ENCODE data around the gene DNMT1. TPM values are rescaled to one million over a fixed set of nuclear protein-coding genes. Genes with fewer than 3 reads are reported as not detected.
"Not testable (repeated sequence)": the region's sequence is repeated elsewhere in the genome, so short reads cannot be mapped to it uniquely, and the experiment has no call there.

The DNMT1 gene
- total RNA-seq, 8 experiments from 2014 or later, result 16.9 to 92.4 (median 37.4) TPM

GRCh38 chr19:10217085-10217484, 22.3 kb upstream of the DNMT1 start:
- WGBS, 10 experiments, result 21 to 100% (median 86%) methylated on average over 1 to 4 of the region's 9 CpGs; no CpG with 5 or more reads in 2 of the 10 experiments
- in situ Hi-C loops (cut with MboI; ENCODE audit: low pct_unique_long_range_greater_than_20kb in 2 of 9, low sequenced_read_pairs in 9 of 9, unreplicated experiment in 9 of 9), result no loop called here
- Histone ChIP-seq H3K4me1 (replicated peaks in 1 of 2) (no peaks in the 10 kb centered on the region), H3K27ac (no peak overlapping the region), H3K4me3 (no peak overlapping the region)
- no peak for ATAC-seq (replicated peaks in 6 of 8)

GRCh38 chr19:10214784-10215183, 20.0 kb upstream of the DNMT1 start:
- in situ Hi-C loops (cut with MboI; ENCODE audit: low pct_unique_long_range_greater_than_20kb in 2 of 9, low sequenced_read_pairs in 9 of 9, unreplicated experiment in 9 of 9), result no loop called here
- WGBS, 10 experiments, result 70 to 100% (median 92%) methylated on average over 1 to 5 of the region's 5 CpGs; no CpG with 5 or more reads in 3 of the 10 experiments
- H3K27ac ChIP-seq, result no peak overlapping the region
- H3K4me3 ChIP-seq, result no peak overlapping the region
- ATAC-seq (replicated peaks in 6 of 8), result no peak
- no peaks in the 10 kb centered on the region for H3K4me1 ChIP-seq (replicated peaks in 1 of 2)

GRCh38 chr19:10211691-10212090, 16.9 kb upstream of the DNMT1 start:
- Histone ChIP-seq H3K4me3 (no peak overlapping the region), H3K4me1 (replicated peaks in 1 of 2) (no peaks in the 10 kb centered on the region), H3K27ac (no peak overlapping the region)
- in situ Hi-C loops (cut with MboI; ENCODE audit: low pct_unique_long_range_greater_than_20kb in 2 of 9, low sequenced_read_pairs in 9 of 9, unreplicated experiment in 9 of 9), result no loop called here
- no peak for ATAC-seq (replicated peaks in 6 of 8)
- 51 to 90% (median 75%) methylated on average over 1 to 5 of the region's 6 CpGs; no CpG with 5 or more reads in 4 of the 10 experiments for WGBS, 10 experiments

- WGBS, 10 experiments, result 50 to 100% (median 83%) methylated on average over 1 to 4 of the region's 4 CpGs; no CpG with 5 or more reads in 2 of the 10 experiments
- Histone ChIP-seq H3K4me1 (replicated peaks in 1 of 2) (no peaks in the 10 kb centered on the region), H3K4me3 (no peak overlapping the region), H3K27ac (no peak overlapping the region)
- in situ Hi-C loops (cut with MboI; ENCODE audit: low pct_unique_long_range_greater_than_20kb in 2 of 9, low sequenced_read_pairs in 9 of 9, unreplicated experiment in 9 of 9), result no loop called here
- ATAC-seq (replicated peaks in 6 of 8), result no peak
Observed at GRCh38 chr19:10211061-10211460, 16.3 kb upstream of the DNMT1 start.

GRCh38 chr19:10209315-10209714, 14.6 kb upstream of the DNMT1 start:
- in situ Hi-C loops (cut with MboI; ENCODE audit: low pct_unique_long_range_greater_than_20kb in 2 of 9, low sequenced_read_pairs in 9 of 9, unreplicated experiment in 9 of 9), result no loop called here
- H3K4me3 ChIP-seq, result no peak overlapping the region
- ATAC-seq (replicated peaks in 6 of 8), result peak in 2 of 8 experiments; percentile 59 to 70
- 17 to 65% (median 41%) methylated on average over 1 to 4 of the region's 4 CpGs; no CpG with 5 or more reads in 1 of the 10 experiments for WGBS, 10 experiments
- H3K4me1 ChIP-seq (replicated peaks in 1 of 2), result no peaks in the 10 kb centered on the region
- H3K27ac ChIP-seq, result no peak overlapping the region

GRCh38 chr19:10207026-10207425, 12.3 kb upstream of the DNMT1 start:
- 80 to 100% (median 100%) methylated on average over 1 of the region's 1 CpG; no CpG with 5 or more reads in 7 of the 10 experiments for whole genome bisulfite sequencing, 10 experiments
- Histone ChIP-seq H3K4me1 (replicated peaks in 1 of 2) (no peaks in the 10 kb centered on the region), H3K4me3 (no peak overlapping the region), H3K27ac (no peak overlapping the region)
- in situ Hi-C loops (cut with MboI; ENCODE audit: low pct_unique_long_range_greater_than_20kb in 2 of 9, low sequenced_read_pairs in 9 of 9, unreplicated experiment in 9 of 9), result no loop called here
- no peak for ATAC-seq (replicated peaks in 6 of 8)

- peak in 7 of 8 experiments; percentile 38 to 90 (median 46) for ATAC-seq (replicated peaks in 6 of 8)
- Histone ChIP-seq H3K4me1 (replicated peaks in 1 of 2) (no peaks in the 10 kb centered on the region), H3K27ac (no peak overlapping the region), H3K4me3 (no peak overlapping the region)
- WGBS, 10 experiments, result 66 to 100% (median 82%) methylated on average over 1 to 6 of the region's 10 CpGs; no CpG with 5 or more reads in 5 of the 10 experiments
- in situ Hi-C loops (cut with MboI; ENCODE audit: low pct_unique_long_range_greater_than_20kb in 2 of 9, low sequenced_read_pairs in 9 of 9, unreplicated experiment in 9 of 9), result no loop called here
Observed at GRCh38 chr19:10206226-10206885, 11.6 kb upstream of the DNMT1 start.

GRCh38 chr19:10205636-10206035, 10.9 kb upstream of the DNMT1 start:
- WGBS, 10 experiments, result 60 to 100% (median 92%) methylated on average over 1 to 4 of the region's 4 CpGs; no CpG with 5 or more reads in 2 of the 10 experiments
- Histone ChIP-seq H3K4me3 (no peak overlapping the region), H3K4me1 (replicated peaks in 1 of 2) (no peaks in the 10 kb centered on the region), H3K27ac (no peak overlapping the region)
- no peak for ATAC-seq (replicated peaks in 6 of 8)
- in situ Hi-C loops (cut with MboI; ENCODE audit: low pct_unique_long_range_greater_than_20kb in 2 of 9, low sequenced_read_pairs in 9 of 9, unreplicated experiment in 9 of 9), result no loop called here

GRCh38 chr19:10203686-10204085, 8.9 kb upstream of the DNMT1 start:
- no peak for ATAC-seq (replicated peaks in 6 of 8)
- in situ Hi-C loops (cut with MboI; ENCODE audit: low pct_unique_long_range_greater_than_20kb in 2 of 9, low sequenced_read_pairs in 9 of 9, unreplicated experiment in 9 of 9), result no loop called here
- 25 to 100% (median 78%) methylated on average over 1 to 2 of the region's 3 CpGs; no CpG with 5 or more reads in 4 of the 10 experiments for WGBS, 10 experiments
- no peak overlapping the region for H3K27ac ChIP-seq
- no peak overlapping the region for H3K4me3 ChIP-seq
- no peaks in the 10 kb centered on the region for H3K4me1 ChIP-seq (replicated peaks in 1 of 2)

- in situ Hi-C loops (cut with MboI; ENCODE audit: low pct_unique_long_range_greater_than_20kb in 2 of 9, low sequenced_read_pairs in 9 of 9, unreplicated experiment in 9 of 9), result no loop called here
- no peaks in the 10 kb centered on the region for H3K4me1 ChIP-seq (replicated peaks in 1 of 2)
- H3K27ac ChIP-seq, result no peak overlapping the region
- 0 to 100% (median 75%) methylated on average over 1 to 3 of the region's 3 CpGs; no CpG with 5 or more reads in 4 of the 10 experiments for whole genome bisulfite sequencing, 10 experiments
- no peak for ATAC-seq (replicated peaks in 6 of 8)
- no peak overlapping the region for H3K4me3 ChIP-seq
Observed at GRCh38 chr19:10201176-10201575, 6.4 kb upstream of the DNMT1 start.

GRCh38 chr19:10200101-10200500, 5.3 kb upstream of the DNMT1 start:
- in situ Hi-C loops (cut with MboI; ENCODE audit: low pct_unique_long_range_greater_than_20kb in 2 of 9, low sequenced_read_pairs in 9 of 9, unreplicated experiment in 9 of 9); H3K27ac ChIP-seq; H3K4me3 ChIP-seq; ATAC-seq (replicated peaks in 6 of 8); H3K4me1 ChIP-seq (replicated peaks in 1 of 2): not testable (repeated sequence)
- WGBS, 10 experiments, result 70 to 100% (median 89%) methylated on average over 2 to 11 of the region's 15 CpGs; no CpG with 5 or more reads in 5 of the 10 experiments

GRCh38 chr19:10198889-10199644, 4.3 kb upstream of the DNMT1 start:
- in situ Hi-C loops (cut with MboI; ENCODE audit: low pct_unique_long_range_greater_than_20kb in 2 of 9, low sequenced_read_pairs in 9 of 9, unreplicated experiment in 9 of 9); H3K4me1 ChIP-seq (replicated peaks in 1 of 2); H3K4me3 ChIP-seq; H3K27ac ChIP-seq; ATAC-seq (replicated peaks in 6 of 8): not testable (repeated sequence)
- 51 to 87% (median 67%) methylated on average over 3 to 10 of the region's 11 CpGs for WGBS, 10 experiments

GRCh38 chr19:10195199-10195519, 406 bp upstream of the DNMT1 start:
- Histone ChIP-seq H3K27ac (no peak overlapping the region), H3K4me1 (replicated peaks in 1 of 2) (peaks cover 5 to 7% of the 10 kb centered on the region in 2 donors), H3K4me3 (peak overlapping the region; percentile 92 to 100 (median 99))
- WGBS, 10 experiments, result 21 to 93% (median 48%) methylated on average over 2 to 5 of the region's 6 CpGs; no CpG with 5 or more reads in 2 of the 10 experiments
- in situ Hi-C loops (cut with MboI; ENCODE audit: low pct_unique_long_range_greater_than_20kb in 2 of 9, low sequenced_read_pairs in 9 of 9, unreplicated experiment in 9 of 9), result no loop called here
- ATAC-seq (replicated peaks in 6 of 8), result peak in 3 of 8 experiments; percentile 6 to 31 (median 6)
